ENCODE data around the gene CASK.

- no peak for TF ChIP-seq EZH2 (IDR thresholded peaks at IDR 0.05; ENCODE audit: borderline replicate concordance)
- no peak for TF ChIP-seq CTCF (IDR thresholded peaks at IDR 0.05; ENCODE audit: poor library complexity)
These were observed 231.1 kb downstream of the CASK start for GRCh38 chrX:41692162-41692749.
